PC-9 (cell line): Measurements from ENCODE around the gene PCDH15. TPM values are rescaled to one million over a fixed set of nuclear protein-coding genes. Genes with fewer than 3 reads are reported as not detected.

Experiments
- BruUV-seq: library from RNA; stranded (reverse); fragments of 400-500 nt; replicated peaks from 2 replicates; lab custom pipeline; 2021; lab: Mats Ljungman, UMichigan
- CTCF ChIA-PET: fragments of 300-600 bp; sonication (Branson Sonifier 250); formaldehyde crosslinking; loops from one replicate; lab custom pipeline; 2022; ENCODE audit warnings: antibody characterized with exemption; lab: Charles Lee
- POLR2A ChIA-PET: fragments of 300-600 bp; sonication (Branson Sonifier 250); formaldehyde crosslinking; loops from one replicate; lab custom pipeline; 2022; ENCODE audit warnings: antibody characterized with exemption; ENCODE audit not compliant: unreplicated experiment; lab: Charles Lee
- DNase-seq, 2 experiments: peaks; one replicate each; pipeline versions ENCODE4 v3.0.0 to v3.0.0-alpha.2; 2015 to 2022; ENCODE audit warnings: mixed read lengths in 1 of 2
- H2AFZ ChIP-seq: fragments of 200-600 bp; sonication (generic); 2 replicates; pipeline ENCODE4 v1.8.1; 2017; ENCODE audit warnings: antibody characterized with exemption
- H3F3A ChIP-seq: fragments of 200-600 bp; sonication (generic); 2 replicates; pipeline ENCODE4 v1.8.1; 2017; ENCODE audit warnings: antibody characterized with exemption, mild to moderate bottlenecking, low read depth; ENCODE audit not compliant: insufficient read depth
- H3K27ac ChIP-seq: fragments of 200-600 bp; sonication (generic); 2 replicates; pipeline ENCODE4 v1.6.1; 2016; ENCODE audit warnings: mixed run types
- H3K27me3 ChIP-seq: fragments of 200-600 bp; sonication (generic); 2 replicates; pipeline ENCODE4 v1.6.1; 2016; ENCODE audit warnings: low read depth, mixed run types; ENCODE audit not compliant: insufficient read depth
- H3K36me3 ChIP-seq: fragments of 200-600 bp; sonication (generic); 2 replicates; pipeline ENCODE4 v1.6.1; 2016; ENCODE audit warnings: low read depth, mixed run types
- H3K4me1 ChIP-seq: fragments of 200-600 bp; sonication (generic); replicated peaks from 2 replicates; pipeline ENCODE4 v1.6.1; 2016; ENCODE audit warnings: mixed run types; ENCODE audit not compliant: insufficient read depth
- H3K4me2 ChIP-seq: fragments of 200-600 bp; sonication (generic); 2 replicates; pipeline ENCODE4 v1.6.1; 2017; ENCODE audit warnings: mixed run types
- H3K4me3 ChIP-seq: fragments of 200-600 bp; sonication (generic); 2 replicates; pipeline ENCODE4 v1.6.1; 2016; ENCODE audit warnings: mixed run types
- H3K79me2 ChIP-seq: fragments of 200-600 bp; sonication (generic); 2 replicates; pipeline ENCODE4 v1.6.1; 2017; ENCODE audit warnings: low read depth, mixed run types
- H3K9me2 ChIP-seq: fragments of 200-600 bp; sonication (generic); 2 replicates; pipeline ENCODE4 v1.8.1; 2017; ENCODE audit warnings: mild to moderate bottlenecking; ENCODE audit not compliant: insufficient read depth
- H3K9me3 ChIP-seq: fragments of 200-600 bp; sonication (generic); 2 replicates; pipeline ENCODE4 v1.8.1; 2016; ENCODE audit warnings: low read depth; ENCODE audit not compliant: insufficient read depth
- H4K20me1 ChIP-seq: fragments of 200-600 bp; sonication (generic); 2 replicates; pipeline ENCODE4 v1.8.1; 2017; ENCODE audit not compliant: insufficient read depth
- EZH2 ChIP-seq: fragments of 200-600 bp; sonication (generic); IDR thresholded peaks from 2 replicates; pipeline ENCODE4 v1.8.0; 2017; ENCODE audit warnings: antibody characterized with exemption, low read depth
- intact Hi-C: fragments of 100-400 bp; cut with micrococcal nuclease; formaldehyde crosslinking; loops from one replicate; pipeline ENCODE4 v1.10.0; 2022; ENCODE audit not compliant: unreplicated experiment
- total RNA-seq: library from RNA; stranded (reverse); gene quantifications from 2 replicates; pipeline ENCODE4 v1.2.3, GENCODE V29; 2021
- TF ChIP-seq, protein P1 (sequence below): fragments of 200-600 bp; sonication (generic); conservative IDR thresholded peaks from 2 replicates; pipeline ENCODE4 v1.6.1; 2017; ENCODE audit warnings: mixed run types, antibody characterized with exemption, mild to moderate bottlenecking, moderate library complexity

PCDH15 gene
- total RNA-seq, 1 experiment from 2014 or later, result not detected

DNA sequence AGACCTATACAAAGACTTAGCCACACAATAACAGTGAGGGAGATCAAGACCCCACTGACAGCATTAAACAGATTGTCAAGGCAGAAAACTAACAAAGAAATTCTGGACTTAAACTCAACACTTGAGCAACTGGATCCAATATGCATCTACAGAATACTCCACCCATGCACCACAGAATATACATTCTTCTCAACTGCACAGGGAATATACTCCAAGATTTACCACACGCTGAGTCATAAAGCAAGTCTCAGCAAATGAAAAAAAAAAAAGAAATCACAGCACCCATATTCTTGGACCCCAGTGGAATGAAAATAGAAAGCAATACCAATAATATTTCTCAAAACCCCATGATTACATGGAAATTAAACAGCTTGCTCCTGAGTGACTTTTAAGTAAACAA lies 680.2 kb downstream of the PCDH15 start:
- Histone ChIP-seq H3K79me2 (no peaks in the 10 kb centered on the region), H3K9me2 (peaks cover 3% of the 10 kb centered on the region; the same call in 1 of the 2 replicates), H3K27ac (no peak overlapping the region), H3K4me2 (no peak overlapping the region), H2AFZ (no peak overlapping the region), H3K36me3 (no peaks in the 10 kb centered on the region), H3K4me3 (no peak overlapping the region), H4K20me1 (no peaks in the 10 kb centered on the region), H3K9me3 (no peaks in the 10 kb centered on the region), H3F3A (no peaks in the 10 kb centered on the region), H3K27me3 (no peaks in the 10 kb centered on the region), H3K4me1 (no peaks in the 10 kb centered on the region)
- intact Hi-C loops, result no loop called here
- ChIA-PET POLR2A (no interaction called here), CTCF (no interaction called here)
- DNase-seq, result no peak
- BruUV-seq, result no TSS peak
- TF ChIP-seq, protein P1, sequence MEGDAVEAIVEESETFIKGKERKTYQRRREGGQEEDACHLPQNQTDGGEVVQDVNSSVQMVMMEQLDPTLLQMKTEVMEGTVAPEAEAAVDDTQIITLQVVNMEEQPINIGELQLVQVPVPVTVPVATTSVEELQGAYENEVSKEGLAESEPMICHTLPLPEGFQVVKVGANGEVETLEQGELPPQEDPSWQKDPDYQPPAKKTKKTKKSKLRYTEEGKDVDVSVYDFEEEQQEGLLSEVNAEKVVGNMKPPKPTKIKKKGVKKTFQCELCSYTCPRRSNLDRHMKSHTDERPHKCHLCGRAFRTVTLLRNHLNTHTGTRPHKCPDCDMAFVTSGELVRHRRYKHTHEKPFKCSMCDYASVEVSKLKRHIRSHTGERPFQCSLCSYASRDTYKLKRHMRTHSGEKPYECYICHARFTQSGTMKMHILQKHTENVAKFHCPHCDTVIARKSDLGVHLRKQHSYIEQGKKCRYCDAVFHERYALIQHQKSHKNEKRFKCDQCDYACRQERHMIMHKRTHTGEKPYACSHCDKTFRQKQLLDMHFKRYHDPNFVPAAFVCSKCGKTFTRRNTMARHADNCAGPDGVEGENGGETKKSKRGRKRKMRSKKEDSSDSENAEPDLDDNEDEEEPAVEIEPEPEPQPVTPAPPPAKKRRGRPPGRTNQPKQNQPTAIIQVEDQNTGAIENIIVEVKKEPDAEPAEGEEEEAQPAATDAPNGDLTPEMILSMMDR, result no peak

DNA sequence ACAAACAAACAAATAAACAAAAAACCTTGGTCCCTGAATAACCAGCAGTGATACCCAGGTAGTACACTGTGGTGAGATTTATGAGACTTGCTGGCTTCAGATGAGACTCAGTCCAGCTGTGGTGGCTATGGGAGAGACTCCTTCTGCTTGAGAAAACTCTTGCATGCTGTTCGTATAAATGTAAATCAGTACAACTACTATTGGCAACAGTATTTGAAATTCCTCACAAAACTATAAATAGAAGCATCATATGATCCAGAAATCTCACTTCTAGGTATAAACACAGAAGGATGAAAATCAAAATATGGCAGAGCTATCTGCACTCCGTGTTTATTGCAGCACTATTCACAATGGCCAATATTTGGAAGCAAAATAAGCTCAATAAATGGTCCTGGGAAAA lies 692.1 kb downstream of the PCDH15 start:
- Histone ChIP-seq H3K4me1 (no peaks in the 10 kb centered on the region), H3K79me2 (no peaks in the 10 kb centered on the region), H3K36me3 (no peaks in the 10 kb centered on the region), H3K9me3 (no peaks in the 10 kb centered on the region), H2AFZ (no peak overlapping the region), H4K20me1 (no peaks in the 10 kb centered on the region), H3K9me2 (no peaks in the 10 kb centered on the region), H3K27ac (no peak overlapping the region), H3K4me2 (no peak overlapping the region), H3K27me3 (no peaks in the 10 kb centered on the region), H3F3A (no peaks in the 10 kb centered on the region), H3K4me3 (no peak overlapping the region)
- POLR2A ChIA-PET, result no interaction called here
- no TSS peak for BruUV-seq
- intact Hi-C loops, result no loop called here
- TF ChIP-seq EZH2, result no peak
- TF ChIP-seq, protein P1, result no peak
- CTCF ChIA-PET, result no interaction called here
- no peak for DNase-seq

DNA sequence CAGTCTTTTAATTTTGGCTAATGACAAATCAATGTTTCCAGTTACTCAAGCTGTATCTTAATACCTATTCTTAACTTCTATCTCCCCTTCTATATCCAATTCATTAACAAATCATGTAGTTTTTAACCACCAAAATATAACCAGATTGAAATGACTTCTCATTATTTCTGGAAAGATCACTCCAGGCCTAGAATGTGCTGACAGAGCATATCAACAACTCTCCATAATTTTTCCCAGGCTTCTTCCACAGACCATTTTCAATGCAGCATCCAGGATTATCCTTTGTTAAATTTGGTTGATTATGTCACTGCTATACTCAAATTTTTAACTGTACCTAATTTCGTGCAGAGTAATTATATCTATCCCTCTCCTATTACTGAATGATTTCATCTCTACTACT lies 704.1 kb downstream of the PCDH15 start:
- H3K27me3 ChIP-seq, result no peaks in the 10 kb centered on the region
- no TSS peak for BruUV-seq
- no peaks in the 10 kb centered on the region for H3F3A ChIP-seq
- no peaks in the 10 kb centered on the region for H3K4me1 ChIP-seq
- intact Hi-C loops, result no loop called here
- no peak overlapping the region for H3K4me3 ChIP-seq
- H3K4me2 ChIP-seq, result no peak overlapping the region
- H2AFZ ChIP-seq, result no peak overlapping the region
- no peaks in the 10 kb centered on the region for H3K36me3 ChIP-seq
- no peaks in the 10 kb centered on the region; the same call in 1 of the 2 replicates for H3K9me3 ChIP-seq
- TF ChIP-seq, protein P1, result no peak
- TF ChIP-seq EZH2, result no peak
- ChIA-PET POLR2A (no interaction called here), CTCF (no interaction called here)
- no peaks in the 10 kb centered on the region for H3K9me2 ChIP-seq
- H3K79me2 ChIP-seq, result no peaks in the 10 kb centered on the region
- no peaks in the 10 kb centered on the region for H4K20me1 ChIP-seq
- DNase-seq, result no peak
- no peak overlapping the region for H3K27ac ChIP-seq
